Subcutaneous abdominal adipose tissue (tissue), 5 donors: ENCODE data around the gene PRELP.
A peak's percentile ranks its signal among the peaks of the same experiment; 100 is the strongest.

Source experiments
- H3K27ac ChIP-seq: one replicate; pipeline ENCODE4 v1.7.0; 2013; ENCODE audit warnings: low read depth, mild to moderate bottlenecking, inconsistent platforms, low read length, moderate library complexity
- H3K27me3 ChIP-seq, 5 donors: one replicate each; pipeline ENCODE4 v1.7.0; 2013; ENCODE audit warnings: low read length in 5 of 5, inconsistent platforms in 1 of 5; ENCODE audit not compliant: control insufficient read depth in 5 of 5, insufficient read depth in 4 of 5
- H3K36me3 ChIP-seq, 5 donors: one replicate each; pipeline ENCODE4 v1.7.0; 2013; ENCODE audit warnings: low read length in 5 of 5; ENCODE audit not compliant: control insufficient read depth in 5 of 5, insufficient read depth in 5 of 5
- H3K4me1 ChIP-seq, 5 donors: one replicate each; pipeline ENCODE4 v1.7.0; 2013; ENCODE audit warnings: low read length in 5 of 5, mild to moderate bottlenecking in 3 of 5, moderate library complexity in 1 of 5; ENCODE audit not compliant: control insufficient read depth in 5 of 5, insufficient read depth in 5 of 5
- H3K4me3 ChIP-seq, 5 donors: one replicate each; pipeline ENCODE4 v1.7.0; 2013; ENCODE audit warnings: low read length in 5 of 5, low read depth in 1 of 5
- H3K9ac ChIP-seq, 5 donors: one replicate each; pipeline ENCODE4 v1.7.0; 2013; ENCODE audit warnings: low read length in 5 of 5, mild to moderate bottlenecking in 4 of 5, moderate library complexity in 3 of 5
- H3K9me3 ChIP-seq, 5 donors: one replicate each; pipeline ENCODE4 v1.7.0; 2013; ENCODE audit warnings: low read length in 5 of 5; ENCODE audit not compliant: control insufficient read depth in 5 of 5
- donor health status: healthy.
- donor health status: healthy.
- donor health status: healthy.
- donor health status: healthy.
- donor health status: healthy.

The PRELP gene

DNA sequence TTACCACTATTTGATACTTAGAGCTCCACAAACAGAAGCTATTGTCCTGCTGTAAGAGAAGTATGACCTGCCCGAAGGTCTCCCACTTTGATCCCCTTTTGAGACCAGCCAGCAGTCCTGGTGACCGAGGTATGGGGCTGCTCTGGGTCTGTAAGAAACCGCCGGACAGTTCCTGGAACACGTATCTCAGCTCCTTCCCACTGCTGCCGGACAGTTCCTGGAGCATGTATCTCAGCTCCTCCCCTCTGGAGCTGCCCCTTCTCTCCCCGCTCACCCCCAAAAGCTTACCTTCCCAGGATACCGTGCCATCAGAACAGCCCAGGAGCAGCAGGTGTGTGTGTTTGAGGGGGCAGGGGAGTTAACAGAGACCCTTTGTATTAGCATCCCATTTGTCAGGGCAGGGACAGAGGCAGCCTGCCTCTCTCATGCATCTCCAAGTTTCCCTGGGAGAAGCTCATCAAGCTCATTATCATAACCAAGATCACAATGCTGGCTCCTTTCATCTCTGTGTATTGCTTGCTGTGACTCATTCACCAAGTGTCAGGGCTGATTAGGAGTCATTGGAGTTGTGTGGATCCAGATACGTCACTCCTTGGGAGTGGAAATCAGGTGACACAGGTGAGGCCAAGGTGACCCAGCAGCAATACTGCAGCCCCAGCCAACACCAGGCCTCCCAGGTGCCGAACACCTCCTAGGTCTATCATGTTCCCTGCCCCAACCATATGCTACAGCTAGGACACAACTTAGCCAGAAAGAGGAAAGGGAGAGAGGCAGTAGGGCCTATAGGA, 43.6 kb downstream of the PRELP start:
- Histone ChIP-seq H3K27me3 (no peaks in the 10 kb centered on the region), H3K27ac (no peak overlapping the region), H3K4me1 (peaks cover 6 to 36% (median 31%) of the 10 kb centered on the region in 5 donors), H3K4me3 (no peak overlapping the region), H3K9ac (no peak overlapping the region), H3K9me3 (no peaks in the 10 kb centered on the region), H3K36me3 (no peaks in the 10 kb centered on the region)

DNA sequence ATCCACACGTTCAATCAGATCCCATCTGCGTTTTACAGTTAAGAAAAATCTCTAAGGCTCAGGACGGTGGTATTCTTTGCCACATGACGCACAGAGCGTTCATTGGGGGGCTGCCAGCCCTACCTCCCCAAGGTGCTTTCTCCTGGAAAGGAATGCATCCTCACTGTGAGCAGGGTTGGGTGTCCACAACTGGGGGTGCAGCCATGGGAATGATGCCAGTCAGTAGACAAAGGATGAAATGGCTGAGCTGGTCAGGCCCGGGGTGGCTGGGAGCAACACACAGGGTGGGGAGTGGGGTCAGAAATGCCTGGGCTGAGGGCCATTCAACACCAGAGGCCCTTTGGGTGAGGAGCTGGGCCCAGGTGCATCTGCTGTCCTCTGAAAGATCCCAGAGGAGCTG, 44.3 kb downstream of the PRELP start:
- Histone ChIP-seq H3K9me3 (no peaks in the 10 kb centered on the region), H3K36me3 (no peaks in the 10 kb centered on the region), H3K4me1 (peaks cover 6 to 40% (median 37%) of the 10 kb centered on the region in 5 donors), H3K9ac (no peak overlapping the region), H3K27ac (no peak overlapping the region), H3K27me3 (no peaks in the 10 kb centered on the region), H3K4me3 (no peak overlapping the region)

DNA sequence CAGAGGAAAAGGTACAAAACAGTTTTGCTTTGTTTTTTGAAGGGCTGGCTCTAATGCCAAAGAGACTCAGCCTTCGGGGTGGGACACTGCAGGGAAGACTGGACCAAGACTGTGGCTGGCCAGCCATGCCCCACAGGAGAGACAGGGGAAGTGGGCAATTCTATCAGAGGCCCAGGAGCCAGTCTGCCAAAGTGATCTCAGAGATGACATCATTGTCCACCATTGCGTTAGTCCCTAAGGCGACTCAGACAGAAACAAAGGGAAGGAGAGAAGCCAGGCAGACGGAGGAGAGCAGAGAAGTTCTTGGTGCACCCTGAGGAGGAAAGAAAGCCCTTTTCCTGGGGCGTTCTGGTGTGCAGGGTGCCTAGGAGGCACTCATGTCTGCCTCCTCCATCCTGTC, 44.7 kb downstream of the PRELP start:
- peaks cover 8 to 44% (median 42%) of the 10 kb centered on the region in 5 donors for H3K4me1 ChIP-seq
- H3K36me3 ChIP-seq, result no peaks in the 10 kb centered on the region
- H3K4me3 ChIP-seq, result no peak overlapping the region
- H3K27me3 ChIP-seq, result no peaks in the 10 kb centered on the region
- H3K9me3 ChIP-seq, result no peaks in the 10 kb centered on the region
- H3K9ac ChIP-seq, result no peak overlapping the region
- H3K27ac ChIP-seq, result no peak overlapping the region

DNA sequence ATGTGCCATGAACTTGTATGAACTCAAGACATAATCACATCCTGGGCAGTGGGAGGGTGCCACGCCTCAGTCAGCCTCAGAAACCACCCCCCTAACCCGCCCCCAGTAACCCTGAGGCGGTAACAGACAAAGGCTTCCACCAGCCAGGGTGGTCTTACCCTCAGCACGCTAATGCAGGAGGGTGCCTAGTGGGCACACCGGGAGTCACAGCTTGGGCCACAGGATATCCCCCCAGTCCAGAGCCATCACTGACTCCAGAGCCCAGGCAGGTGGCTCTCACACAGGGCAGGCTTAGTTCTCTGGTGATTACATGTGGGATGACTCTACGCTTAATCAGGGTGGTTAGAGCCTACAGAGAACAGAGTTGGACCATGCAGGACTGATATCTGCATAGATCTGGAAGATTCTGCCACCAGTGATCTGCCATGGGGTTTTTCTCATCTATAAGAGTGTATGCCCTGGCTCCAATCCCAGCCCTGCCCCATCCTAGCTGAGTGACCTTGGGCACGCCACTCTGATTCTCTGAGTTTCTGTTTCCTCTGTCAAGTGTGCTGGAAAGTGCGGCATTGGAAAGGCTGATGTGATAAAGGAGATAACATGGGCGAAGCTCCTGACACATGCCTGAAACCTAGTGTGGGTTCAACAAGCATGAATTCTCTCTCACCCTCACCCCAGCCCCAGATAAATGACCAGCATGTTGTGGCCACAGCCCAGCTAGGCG, 45.6 kb downstream of the PRELP start:
- H3K27me3 ChIP-seq, result no peaks in the 10 kb centered on the region
- H3K36me3 ChIP-seq, result no peaks in the 10 kb centered on the region
- no peak overlapping the region for H3K4me3 ChIP-seq
- no peak overlapping the region for H3K9ac ChIP-seq
- no peak overlapping the region for H3K27ac ChIP-seq
- no peaks in the 10 kb centered on the region for H3K9me3 ChIP-seq
- H3K4me1 ChIP-seq, result peaks cover 8 to 52% (median 48%) of the 10 kb centered on the region in 5 donors

DNA sequence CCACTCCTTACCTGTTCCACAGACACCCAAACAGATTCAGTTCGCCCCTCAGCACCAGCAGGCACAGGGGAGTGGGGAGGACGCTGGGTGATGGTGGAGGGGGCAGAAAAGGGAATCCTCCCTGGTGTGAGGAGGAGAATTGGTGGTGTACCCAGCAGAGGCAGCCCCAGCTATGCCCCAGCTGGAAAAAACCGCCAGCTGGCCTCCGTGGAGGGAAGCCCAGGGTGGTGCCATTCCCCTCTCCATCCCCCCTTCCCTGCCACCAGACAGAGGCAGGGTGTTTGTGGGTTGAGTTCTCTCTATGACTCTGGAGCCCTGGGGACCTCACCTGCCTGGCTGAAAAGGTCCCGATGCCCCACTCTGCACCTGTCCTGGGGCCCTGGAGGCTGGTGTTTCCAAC, 46.2 kb downstream of the PRELP start:
- H3K4me3 ChIP-seq, result peak overlapping the region in 1 of 5 donors; percentile 6
- peaks cover 11 to 58% (median 54%) of the 10 kb centered on the region in 5 donors for H3K4me1 ChIP-seq
- H3K36me3 ChIP-seq, result no peaks in the 10 kb centered on the region
- no peaks in the 10 kb centered on the region for H3K27me3 ChIP-seq
- no peaks in the 10 kb centered on the region for H3K9me3 ChIP-seq
- peak overlapping the region in 1 of 5 donors; percentile 6 for H3K9ac ChIP-seq
- H3K27ac ChIP-seq, result no peak overlapping the region

DNA sequence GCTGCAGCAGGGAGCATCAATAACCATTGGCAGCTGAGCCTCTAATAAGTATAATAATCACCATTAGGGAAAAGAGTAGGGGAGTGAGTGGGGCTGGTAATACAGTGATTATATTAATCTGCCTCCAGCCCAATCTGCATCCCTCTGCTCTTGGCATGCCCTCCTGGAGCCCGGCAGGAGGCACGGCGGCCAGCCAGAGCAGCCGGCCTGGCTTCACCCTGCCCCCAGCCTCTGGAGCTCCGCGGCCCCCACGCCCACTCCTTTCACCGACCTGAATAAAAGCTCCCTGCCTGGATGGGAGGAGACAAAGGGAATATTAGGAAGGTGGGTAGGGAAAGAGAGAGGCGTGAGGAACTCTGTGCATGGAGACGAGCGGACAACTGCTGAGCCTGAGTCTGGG, 46.6 kb downstream of the PRELP start:
- Histone ChIP-seq H3K4me3 (peak overlapping the region in 1 of 5 donors; percentile 6), H3K27me3 (no peaks in the 10 kb centered on the region), H3K4me1 (peaks cover 13 to 63% (median 58%) of the 10 kb centered on the region in 5 donors), H3K27ac (no peak overlapping the region), H3K9ac (no peak overlapping the region), H3K9me3 (no peaks in the 10 kb centered on the region), H3K36me3 (no peaks in the 10 kb centered on the region)

DNA sequence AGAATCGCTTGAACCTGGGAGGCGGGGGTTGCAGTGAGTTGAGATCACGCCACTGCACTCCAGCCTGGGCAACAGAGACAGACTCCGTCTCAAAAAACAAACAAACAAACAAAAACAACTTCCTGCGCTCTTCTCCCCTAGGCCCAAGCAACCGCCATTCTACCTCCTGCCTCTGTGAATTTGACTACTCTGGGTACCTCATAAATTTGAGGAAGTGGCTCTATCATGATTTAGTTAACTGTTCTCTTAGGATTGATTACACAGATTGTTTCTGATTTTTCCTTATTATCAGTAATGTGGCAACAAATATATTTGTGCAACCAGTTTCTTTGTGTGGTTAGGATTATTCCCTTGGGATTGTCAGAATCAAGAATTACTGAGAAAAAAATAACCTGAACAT, 48.1 kb downstream of the PRELP start:
- Histone ChIP-seq H3K36me3 (no peaks in the 10 kb centered on the region), H3K9ac (no peak overlapping the region), H3K4me3 (no peak overlapping the region), H3K27me3 (no peaks in the 10 kb centered on the region), H3K27ac (peak overlapping the region; percentile 83), H3K4me1 (peaks cover 13 to 72% (median 62%) of the 10 kb centered on the region in 5 donors), H3K9me3 (no peaks in the 10 kb centered on the region)

DNA sequence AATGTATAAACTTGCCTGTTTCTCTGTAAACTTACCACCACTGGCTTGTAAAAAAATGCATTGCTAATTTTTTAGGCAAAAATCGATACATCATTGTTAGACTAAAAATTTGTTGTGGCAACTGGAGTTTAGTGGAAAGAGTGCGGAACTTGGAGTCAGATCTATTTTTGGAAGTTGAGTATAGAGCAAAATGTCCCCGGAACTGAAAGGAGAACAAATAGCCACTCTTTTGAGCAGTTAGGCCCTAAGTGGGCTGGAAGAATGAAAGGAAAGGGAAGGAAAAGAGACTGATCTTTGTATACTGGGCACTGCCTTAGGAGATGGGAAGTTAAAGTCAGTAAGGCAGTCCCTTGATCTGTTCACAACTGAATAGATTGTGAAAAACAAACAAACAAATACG, 48.5 kb downstream of the PRELP start:
- Histone ChIP-seq H3K9me3 (no peaks in the 10 kb centered on the region), H3K4me3 (peak overlapping the region in 1 of 5 donors; percentile 1), H3K36me3 (no peaks in the 10 kb centered on the region), H3K4me1 (peaks cover 15 to 74% (median 67%) of the 10 kb centered on the region in 5 donors), H3K27me3 (no peaks in the 10 kb centered on the region), H3K27ac (peak overlapping the region; percentile 83), H3K9ac (peak overlapping the region in 1 of 5 donors; percentile 43)

DNA sequence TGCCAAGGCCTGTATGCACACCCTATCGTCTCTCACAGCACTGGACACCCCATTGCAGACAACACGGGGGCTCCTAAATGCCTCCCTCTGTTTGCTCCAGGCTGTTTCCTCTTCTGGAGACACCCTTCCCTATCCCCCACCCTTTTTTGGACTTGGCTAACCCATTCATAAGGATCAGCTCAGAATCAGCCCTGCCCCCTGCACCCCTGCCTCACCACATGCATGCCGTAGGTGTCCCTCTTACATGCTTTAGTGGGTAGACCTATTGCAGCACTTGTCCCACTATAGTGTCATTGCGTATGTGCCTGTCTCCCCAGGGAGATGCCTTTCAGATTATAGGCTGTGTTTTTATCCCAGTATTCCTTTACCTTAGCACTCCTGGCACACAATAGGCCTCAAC, 49.2 kb downstream of the PRELP start:
- peaks cover 15 to 75% (median 69%) of the 10 kb centered on the region in 5 donors for H3K4me1 ChIP-seq
- no peak overlapping the region for H3K9ac ChIP-seq
- peak overlapping the region; percentile 83 for H3K27ac ChIP-seq
- H3K27me3 ChIP-seq, result no peaks in the 10 kb centered on the region
- no peaks in the 10 kb centered on the region for H3K36me3 ChIP-seq
- no peaks in the 10 kb centered on the region for H3K9me3 ChIP-seq
- H3K4me3 ChIP-seq, result peak overlapping the region in 1 of 5 donors; percentile 1

DNA sequence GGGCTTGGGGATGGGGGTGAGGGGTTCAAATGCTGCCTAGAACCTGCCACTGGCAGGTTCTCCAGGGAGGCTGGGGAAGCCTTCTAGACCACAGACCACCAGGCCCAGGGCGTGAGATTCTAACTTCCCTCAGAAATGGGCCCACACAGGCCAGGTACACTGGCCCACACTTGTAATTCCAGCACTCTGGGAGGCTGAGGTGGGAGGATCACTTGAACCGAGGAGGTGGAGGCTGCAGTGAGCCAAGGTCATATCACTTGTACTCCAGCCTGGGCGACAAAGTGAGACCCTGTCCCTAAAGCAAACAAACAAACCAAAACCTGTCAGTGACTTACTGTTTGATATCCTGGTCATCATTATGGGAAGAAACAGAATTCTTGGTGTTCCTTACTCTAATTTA, 50.1 kb downstream of the PRELP start:
- peak overlapping the region in 1 of 5 donors; percentile 1 for H3K4me3 ChIP-seq
- H3K9me3 ChIP-seq, result no peaks in the 10 kb centered on the region
- peaks cover 12 to 68% (median 61%) of the 10 kb centered on the region in 5 donors for H3K4me1 ChIP-seq
- peak overlapping the region in 3 of 5 donors; percentile 2 to 46 (median 30) for H3K9ac ChIP-seq
- no peaks in the 10 kb centered on the region for H3K27me3 ChIP-seq
- H3K27ac ChIP-seq, result peak overlapping the region; percentile 83
- no peaks in the 10 kb centered on the region for H3K36me3 ChIP-seq
